NCI-H748 treated with DMSO at 0.1 percent for 48 hours (cell line): ENCODE measurements around the gene KRTAP22-2.

ENCODE experiments used
- DNase-seq: peaks from one replicate; lab custom pipeline; 2025; lab: John Stamatoyannopoulos, UW

KRTAP22-2 gene

GRCh38 chr21:30590297-30590696, at the start of gene KRTAP22-2:
Gene KRTAP22-2, minus strand, starts transcription at chr21:30590397.
- no peak for DNase-seq

- no peak for DNase-seq
These were observed 48.5 kb upstream of the KRTAP22-2 start for GRCh38 chr21:30638686-30639085.

GRCh38 chr21:30634906-30635305, 44.7 kb upstream of the KRTAP22-2 start, which contains the start of gene KRTAP20-2:
Gene KRTAP20-2, plus strand, starts transcription at chr21:30635206. Its CDS starts 58 bp downstream, at chr21:30635264.
- DNase-seq: no peak

GRCh38 chr21:30629200-30629599, 39.0 kb upstream of the KRTAP22-2 start:
- no peak for DNase-seq

- no peak for DNase-seq
These were observed 37.9 kb upstream of the KRTAP22-2 start for GRCh38 chr21:30628109-30628508.

- DNase-seq: no peak
These were observed 35.4 kb upstream of the KRTAP22-2 start for GRCh38 chr21:30625449-30626165.

GRCh38 chr21:30623362-30623761, 33.2 kb upstream of the KRTAP22-2 start:
- DNase-seq: no peak

- DNase-seq: no peak
These were observed 30.3 kb upstream of the KRTAP22-2 start, which contains the start of gene KRTAP20-4 for GRCh38 chr21:30620522-30620921. Gene KRTAP20-4, plus strand, starts transcription at chr21:30620627.

GRCh38 chr21:30620080-30620479, 29.9 kb upstream of the KRTAP22-2 start:
- DNase-seq: no peak

- DNase-seq: no peak
These were observed 25.9 kb upstream of the KRTAP22-2 start, which contains the start of gene KRTAP20-1 for GRCh38 chr21:30616125-30616524. Gene KRTAP20-1, plus strand, starts transcription at chr21:30616425. Its CDS starts 30 bp downstream, at chr21:30616455.

GRCh38 chr21:30615199-30615598, 25.0 kb upstream of the KRTAP22-2 start:
- no peak for DNase-seq

- no peak for DNase-seq
These were observed 23.6 kb upstream of the KRTAP22-2 start, which contains the start of gene KRTAP6-1 for GRCh38 chr21:30613836-30614235. Gene KRTAP6-1, minus strand, starts transcription at chr21:30613930. Its CDS starts 26 bp downstream, at chr21:30613904.

- DNase-seq: no peak
These were observed 21.9 kb upstream of the KRTAP22-2 start for GRCh38 chr21:30612132-30612531.

GRCh38 chr21:30605968-30606367, 15.8 kb upstream of the KRTAP22-2 start:
- no peak for DNase-seq

GRCh38 chr21:30600787-30601186, 10.6 kb upstream of the KRTAP22-2 start, which contains the start of gene KRTAP22-1:
Gene KRTAP22-1, plus strand, starts transcription at chr21:30601087.
- no peak for DNase-seq

- DNase-seq: no peak
These were observed 8.6 kb upstream of the KRTAP22-2 start, which contains the start of gene KRTAP6-2 for GRCh38 chr21:30598802-30599201. Gene KRTAP6-2, minus strand, starts transcription at chr21:30598902. Its CDS starts 28 bp downstream, at chr21:30598874.

- no peak for DNase-seq
These were observed 1.9 kb upstream of the KRTAP22-2 start, which contains the start of gene KRTAP6-3 for GRCh38 chr21:30592140-30592539. Gene KRTAP6-3, plus strand, starts transcription at chr21:30592440. Its CDS starts 6 bp downstream, at chr21:30592446.

- no peak for DNase-seq
These were observed 7.3 kb downstream of the KRTAP22-2 start for GRCh38 chr21:30582870-30583269.

- DNase-seq: no peak
These were observed 10.1 kb downstream of the KRTAP22-2 start for GRCh38 chr21:30580132-30580531.

GRCh38 chr21:30579346-30579745, 10.9 kb downstream of the KRTAP22-2 start:
- no peak for DNase-seq

GRCh38 chr21:30577766-30578165, 12.4 kb downstream of the KRTAP22-2 start:
- DNase-seq: no peak

- DNase-seq: no peak
These were observed 22.6 kb downstream of the KRTAP22-2 start for GRCh38 chr21:30567617-30568016.

- DNase-seq: no peak
These were observed 26.6 kb downstream of the KRTAP22-2 start for GRCh38 chr21:30563630-30564029.
